Sigmoid colon (tissue), 7 donors: ENCODE results near the gene RFC5. TPM values are rescaled to one million over a fixed set of nuclear protein-coding genes. Genes with fewer than 3 reads are reported as not detected.

Experiments
- DNase-seq: peaks from one replicate; pipeline ENCODE4 v3.0.0-alpha.2; 2019
- H3K27ac ChIP-seq, 4 donors: fragments of 200-600 bp; sonication (generic); one replicate each; pipeline ENCODE4 v1.5.1; 2016 to 2019; ENCODE audit warnings: mild to moderate bottlenecking in 1 of 4
- H3K27me3 ChIP-seq, 3 donors: fragments of 200-600 bp; sonication (generic); one replicate each; pipeline ENCODE4 v1.5.1; 2019; ENCODE audit warnings: mild to moderate bottlenecking in 1 of 3
- H3K36me3 ChIP-seq, 4 donors: fragments of 200-600 bp; sonication (generic); one replicate each; pipeline ENCODE4 v1.5.1; 2016 to 2019
- H3K4me1 ChIP-seq, 4 donors: fragments of 200-600 bp; sonication (generic); one replicate each; pipeline ENCODE4 v1.5.1; 2017 to 2019
- H3K4me3 ChIP-seq, 4 donors: fragments of 200-600 bp; sonication (generic); one replicate each; pipeline ENCODE4 v1.5.1; 2017 to 2019; ENCODE audit warnings: mild to moderate bottlenecking in 2 of 4, moderate library complexity in 1 of 4
- H3K9me3 ChIP-seq, 4 donors: fragments of 200-600 bp in 3 of 4; sonication (generic) in 3 of 4; one replicate each; pipeline versions ENCODE4 v1.5.1 to v1.6.1; 2013 to 2019
- EP300 ChIP-seq, 4 donors: sonication (generic); formaldehyde crosslinking; IDR thresholded peaks; one replicate each; pipeline ENCODE4 v1.6.1; 2017; ENCODE audit warnings: antibody characterized with exemption in 4 of 4
- POLR2A ChIP-seq, 2 donors: fragments of 450-650 bp; IDR thresholded peaks; one replicate each; pipeline ENCODE4 v1.6.1; 2016; ENCODE audit warnings: antibody characterized with exemption in 2 of 2, mild to moderate bottlenecking in 2 of 2, moderate library complexity in 2 of 2
- POLR2AphosphoS5 ChIP-seq, 4 donors: sonication (generic); formaldehyde crosslinking; IDR thresholded peaks; one replicate each; pipeline ENCODE4 v1.6.1; 2017; ENCODE audit warnings: antibody characterized with exemption in 4 of 4
- WGBS, 2 donors: extraction: QIAGEN DNeasy Blood & Tissue Kit; methylation state at CpG; one replicate each; pipeline ENCODE4 v1.1.7; 2013; 5-methylcytosine and 5-hydroxymethylcytosine counted together
- intact Hi-C: fragments of 100-400 bp; cut with DNase I; formaldehyde crosslinking; loops from one replicate; pipeline ENCODE4 v1.15.1; 2023
- polyA plus RNA-seq, 3 donors: library from polyadenylated mRNA; stranded (reverse); fragments of 200-250 nt; gene quantifications; one replicate each; pipeline ENCODE4 v1.2.3, GENCODE V29; 2013
- total RNA-seq, 4 donors: library from RNA; depleted of rRNA; stranded (reverse); fragments of >200 nt; gene quantifications; one replicate each; pipeline ENCODE4 v1.1.0, GENCODE V29; 2016
- TF ChIP-seq, protein P1 (sequence below), 4 experiments: fragments of 450-650 bp in 3 of 4; fragments of 200-600 bp in 1 of 4; IDR thresholded peaks; one replicate each; pipeline ENCODE4 v1.5.1; 2016 to 2019; ENCODE audit warnings: antibody characterized with exemption in 4 of 4, mild to moderate bottlenecking in 3 of 4, moderate library complexity in 2 of 4
- donor health status: healthy with polysubstance abuse.
- donor health status: Bipolar disorder and iron deficiency.
- donor health status: healthy.

Gene RFC5
- total and polyA plus RNA-seq, 7 donors: 6.9 to 15.1 (median 10.7) TPM

- peak overlapping the region in 3 of 4 donors; percentile 65 to 75 (median 74) for H3K27ac ChIP-seq
- H3K36me3 ChIP-seq: peaks cover 0 to 47% (median 4%) of the 10 kb centered on the region in 4 donors
- intact Hi-C loops: no loop called here
- no peak overlapping the region for H3K4me3 ChIP-seq
- DNase-seq: no peak
- H3K4me1 ChIP-seq: peaks cover 0 to 24% (median 23%) of the 10 kb centered on the region in 4 donors
- H3K9me3 ChIP-seq: no peaks in the 10 kb centered on the region
- 89 to 90% methylated on average over 12 of the region's 12 CpGs for WGBS, 2 donors
- no peak for TF ChIP-seq POLR2AphosphoS5 (IDR thresholded peaks at IDR 0.05)
- TF ChIP-seq POLR2A (IDR thresholded peaks at IDR 0.05): no peak
- TF ChIP-seq EP300 (IDR thresholded peaks at IDR 0.05): no peak
- TF ChIP-seq, protein P1, sequence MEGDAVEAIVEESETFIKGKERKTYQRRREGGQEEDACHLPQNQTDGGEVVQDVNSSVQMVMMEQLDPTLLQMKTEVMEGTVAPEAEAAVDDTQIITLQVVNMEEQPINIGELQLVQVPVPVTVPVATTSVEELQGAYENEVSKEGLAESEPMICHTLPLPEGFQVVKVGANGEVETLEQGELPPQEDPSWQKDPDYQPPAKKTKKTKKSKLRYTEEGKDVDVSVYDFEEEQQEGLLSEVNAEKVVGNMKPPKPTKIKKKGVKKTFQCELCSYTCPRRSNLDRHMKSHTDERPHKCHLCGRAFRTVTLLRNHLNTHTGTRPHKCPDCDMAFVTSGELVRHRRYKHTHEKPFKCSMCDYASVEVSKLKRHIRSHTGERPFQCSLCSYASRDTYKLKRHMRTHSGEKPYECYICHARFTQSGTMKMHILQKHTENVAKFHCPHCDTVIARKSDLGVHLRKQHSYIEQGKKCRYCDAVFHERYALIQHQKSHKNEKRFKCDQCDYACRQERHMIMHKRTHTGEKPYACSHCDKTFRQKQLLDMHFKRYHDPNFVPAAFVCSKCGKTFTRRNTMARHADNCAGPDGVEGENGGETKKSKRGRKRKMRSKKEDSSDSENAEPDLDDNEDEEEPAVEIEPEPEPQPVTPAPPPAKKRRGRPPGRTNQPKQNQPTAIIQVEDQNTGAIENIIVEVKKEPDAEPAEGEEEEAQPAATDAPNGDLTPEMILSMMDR (IDR thresholded peaks at IDR 0.05): no peak
- no peaks in the 10 kb centered on the region for H3K27me3 ChIP-seq
Observed at GRCh38 chr12:118050972-118051910, 34.7 kb downstream of the RFC5 start.

DNA sequence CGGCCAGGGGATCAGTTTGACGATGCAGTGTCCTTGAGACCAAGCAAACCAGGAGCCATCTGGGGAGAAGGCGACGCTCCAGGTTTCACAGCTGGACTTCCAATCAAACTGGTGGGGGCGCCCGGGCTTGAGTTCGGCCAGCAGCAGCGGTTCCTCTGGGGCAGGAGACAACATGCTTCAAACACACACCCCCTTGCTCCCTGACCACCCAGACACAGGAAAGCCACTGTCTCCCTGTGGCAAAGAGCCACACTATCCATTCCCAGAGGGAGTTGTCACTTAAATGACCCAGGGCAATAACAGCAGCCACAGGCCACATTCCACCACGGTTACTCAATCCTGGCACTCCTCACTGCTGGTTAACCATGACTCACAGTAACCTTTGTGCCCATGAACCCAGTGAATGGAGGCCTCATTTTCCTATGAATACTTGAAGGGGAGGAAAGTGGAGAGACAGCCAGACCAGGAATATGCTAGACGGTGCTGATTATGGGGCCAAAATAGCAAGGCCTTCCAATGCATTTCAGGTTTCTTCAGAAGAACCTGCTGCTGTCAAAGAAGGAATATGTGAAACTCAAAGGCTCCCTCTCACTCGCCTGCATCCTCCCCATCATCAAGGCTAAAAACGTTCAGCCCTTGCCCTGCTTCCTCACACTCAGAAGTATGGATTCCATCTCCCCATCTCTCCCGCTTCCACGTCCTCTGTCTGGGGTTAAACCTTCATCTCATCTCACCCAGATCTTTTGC, 36.0 kb downstream of the RFC5 start:
- 16 to 59% methylated on average over 14 of the region's 14 CpGs for whole genome bisulfite sequencing, 2 donors
- peak overlapping the region; percentile 65 to 75 (median 73) for H3K27ac ChIP-seq
- no peak overlapping the region for H3K4me3 ChIP-seq
- DNase-seq: peak; percentile 88
- peaks cover 0 to 47% (median 4%) of the 10 kb centered on the region in 4 donors for H3K36me3 ChIP-seq
- peaks cover 0 to 34% (median 30%) of the 10 kb centered on the region in 4 donors for H3K4me1 ChIP-seq
- TF ChIP-seq POLR2AphosphoS5 (IDR thresholded peaks at IDR 0.05) (peak; percentile 38 to 73 (median 71)), EP300 (IDR thresholded peaks at IDR 0.05) (no peak), POLR2A (IDR thresholded peaks at IDR 0.05) (no peak)
- TF ChIP-seq, protein P1 (IDR thresholded peaks at IDR 0.05): no peak
- H3K27me3 ChIP-seq: no peaks in the 10 kb centered on the region
- H3K9me3 ChIP-seq: no peaks in the 10 kb centered on the region
- intact Hi-C loops: no loop called here

- 73 to 88% methylated on average over 10 of the region's 10 CpGs for WGBS, 2 donors
- intact Hi-C loops: no loop called here
Observed at GRCh38 chr12:118053071-118053985, 36.8 kb downstream of the RFC5 start.

More at GRCh38 chr12:118053071-118053985, 36.8 kb downstream of the RFC5 start:
- Histone ChIP-seq H3K4me1 (peaks cover 0 to 34% (median 30%) of the 10 kb centered on the region in 4 donors), H3K36me3 (peaks cover 0 to 40% (median 4%) of the 10 kb centered on the region in 4 donors), H3K27me3 (no peaks in the 10 kb centered on the region), H3K9me3 (no peaks in the 10 kb centered on the region), H3K27ac (peak overlapping the region; percentile 65 to 75 (median 73)), H3K4me3 (no peak overlapping the region)
- TF ChIP-seq POLR2A (IDR thresholded peaks at IDR 0.05) (no peak), POLR2AphosphoS5 (IDR thresholded peaks at IDR 0.05) (no peak), EP300 (IDR thresholded peaks at IDR 0.05) (no peak)
- TF ChIP-seq, protein P1 (IDR thresholded peaks at IDR 0.05): no peak
- DNase-seq: no peak
